ENCODE measurements around the gene CYP4A22.

DNA sequence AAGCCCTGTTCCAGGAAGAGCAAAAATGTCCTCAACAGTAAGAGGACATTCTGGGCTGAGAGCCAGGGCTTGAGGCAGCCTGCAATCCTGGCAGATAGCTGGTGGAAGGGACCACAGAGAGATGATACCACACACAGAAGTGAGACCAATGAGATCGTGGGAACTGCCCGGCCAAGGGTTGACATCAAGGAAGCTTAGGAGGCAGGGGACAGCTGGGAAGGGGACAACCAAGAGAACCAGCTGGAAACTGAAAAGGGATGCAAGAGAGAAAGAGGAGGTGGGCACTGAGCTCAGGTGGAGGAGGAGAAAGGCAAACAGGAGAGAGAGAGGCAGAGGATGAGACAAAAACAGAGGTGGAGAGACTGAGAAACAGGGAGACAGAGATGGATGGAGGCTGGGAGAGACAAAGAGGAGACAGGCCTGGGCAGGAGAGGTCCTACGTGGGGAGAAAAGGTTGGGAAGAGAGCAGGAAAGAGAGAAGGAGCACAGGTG lies 43.4 kb downstream of the CYP4A22 start:
- TF ChIP-seq, protein P1, sequence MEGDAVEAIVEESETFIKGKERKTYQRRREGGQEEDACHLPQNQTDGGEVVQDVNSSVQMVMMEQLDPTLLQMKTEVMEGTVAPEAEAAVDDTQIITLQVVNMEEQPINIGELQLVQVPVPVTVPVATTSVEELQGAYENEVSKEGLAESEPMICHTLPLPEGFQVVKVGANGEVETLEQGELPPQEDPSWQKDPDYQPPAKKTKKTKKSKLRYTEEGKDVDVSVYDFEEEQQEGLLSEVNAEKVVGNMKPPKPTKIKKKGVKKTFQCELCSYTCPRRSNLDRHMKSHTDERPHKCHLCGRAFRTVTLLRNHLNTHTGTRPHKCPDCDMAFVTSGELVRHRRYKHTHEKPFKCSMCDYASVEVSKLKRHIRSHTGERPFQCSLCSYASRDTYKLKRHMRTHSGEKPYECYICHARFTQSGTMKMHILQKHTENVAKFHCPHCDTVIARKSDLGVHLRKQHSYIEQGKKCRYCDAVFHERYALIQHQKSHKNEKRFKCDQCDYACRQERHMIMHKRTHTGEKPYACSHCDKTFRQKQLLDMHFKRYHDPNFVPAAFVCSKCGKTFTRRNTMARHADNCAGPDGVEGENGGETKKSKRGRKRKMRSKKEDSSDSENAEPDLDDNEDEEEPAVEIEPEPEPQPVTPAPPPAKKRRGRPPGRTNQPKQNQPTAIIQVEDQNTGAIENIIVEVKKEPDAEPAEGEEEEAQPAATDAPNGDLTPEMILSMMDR (conservative IDR thresholded peaks at IDR 0.05), result no peak
- no peak for TF ChIP-seq ZFX (IDR thresholded peaks at IDR 0.05)
